ENCODE results near the gene HOXC6. TPM values are rescaled to one million over a fixed set of nuclear protein-coding genes. Genes with fewer than 3 reads are reported as not detected.
A peak's percentile ranks its signal among the peaks of the same experiment; 100 is the strongest.

The HOXC6 gene
- total RNA-seq, 1 donor from 2014 or later, result not detected

- H3K36me3 ChIP-seq, result no peaks in the 10 kb centered on the region
- no peak for DNase-seq (ENCODE audit: extremely low spot score in 2 of 2)
- intact Hi-C loops (cut with DNase I), result loop anchor here (5.0 kb wide), 1 partner anchor 111 kb away; no protein-coding TSS in a partner anchor
- peaks cover 39% of the 10 kb centered on the region for H3K4me1 ChIP-seq
- H3K27me3 ChIP-seq, result peaks cover 29% of the 10 kb centered on the region
- H3K4me3 ChIP-seq, result peak overlapping the region in 1 of 2 donors; percentile 27
- no peak overlapping the region for H3K27ac ChIP-seq
- TF ChIP-seq CTCF (IDR thresholded peaks at IDR 0.05) (no peak), POLR2AphosphoS5 (IDR thresholded peaks at IDR 0.05; ENCODE audit: insufficient read depth in 1 of 2, low read depth in 1 of 2) (no peak), POLR2A (IDR thresholded peaks at IDR 0.05) (no peak)
- no peaks in the 10 kb centered on the region for H3K9me3 ChIP-seq
These were observed 11.7 kb upstream of the HOXC6 start for GRCh38 chr12:54016478-54016964.

- Histone ChIP-seq H3K27ac (no peak overlapping the region), H3K4me3 (peak overlapping the region; percentile 27 to 38), H3K36me3 (no peaks in the 10 kb centered on the region), H3K9me3 (no peaks in the 10 kb centered on the region), H3K4me1 (peaks cover 39% of the 10 kb centered on the region), H3K27me3 (peaks cover 29% of the 10 kb centered on the region)
- TF ChIP-seq POLR2A (IDR thresholded peaks at IDR 0.05) (no peak), CTCF (IDR thresholded peaks at IDR 0.05) (no peak), POLR2AphosphoS5 (IDR thresholded peaks at IDR 0.05; ENCODE audit: insufficient read depth in 1 of 2, low read depth in 1 of 2) (no peak)
- no peak for DNase-seq (ENCODE audit: extremely low spot score in 2 of 2)
- intact Hi-C loops (cut with DNase I), result loop anchor here (5.0 kb wide), 1 partner anchor 110 kb away; no protein-coding TSS in a partner anchor
These were observed 11.0 kb upstream of the HOXC6 start for GRCh38 chr12:54017027-54017788.

GRCh38 chr12:54017878-54018467 lies 10.3 kb upstream of the HOXC6 start:
- TF ChIP-seq POLR2A (IDR thresholded peaks at IDR 0.05), result no peak
- TF ChIP-seq CTCF (IDR thresholded peaks at IDR 0.05), result no peak
- TF ChIP-seq POLR2AphosphoS5 (IDR thresholded peaks at IDR 0.05; ENCODE audit: insufficient read depth in 1 of 2, low read depth in 1 of 2), result no peak
- Histone ChIP-seq H3K9me3 (no peaks in the 10 kb centered on the region), H3K36me3 (no peaks in the 10 kb centered on the region), H3K4me1 (peaks cover 39% of the 10 kb centered on the region), H3K27ac (no peak overlapping the region), H3K27me3 (peaks cover 29% of the 10 kb centered on the region), H3K4me3 (peak overlapping the region; percentile 27 to 38)
- intact Hi-C loops (cut with DNase I), result loop anchor here (5.0 kb wide), 1 partner anchor 109 kb away; no protein-coding TSS in a partner anchor
- DNase-seq (ENCODE audit: extremely low spot score in 2 of 2), result no peak

GRCh38 chr12:54018468-54018984 lies 9.7 kb upstream of the HOXC6 start:
- H3K9me3 ChIP-seq, result no peaks in the 10 kb centered on the region
- peaks cover 35% of the 10 kb centered on the region for H3K27me3 ChIP-seq
- peak overlapping the region; percentile 27 to 38 for H3K4me3 ChIP-seq
- DNase-seq (ENCODE audit: extremely low spot score in 2 of 2), result no peak
- H3K4me1 ChIP-seq, result peaks cover 39% of the 10 kb centered on the region
- TF ChIP-seq POLR2A (IDR thresholded peaks at IDR 0.05), result no peak
- TF ChIP-seq POLR2AphosphoS5 (IDR thresholded peaks at IDR 0.05; ENCODE audit: insufficient read depth in 1 of 2, low read depth in 1 of 2), result no peak
- TF ChIP-seq CTCF (IDR thresholded peaks at IDR 0.05), result no peak
- intact Hi-C loops (cut with DNase I), result loop anchor here (5.0 kb wide), 1 partner anchor 109 kb away; no protein-coding TSS in a partner anchor
- H3K36me3 ChIP-seq, result no peaks in the 10 kb centered on the region
- H3K27ac ChIP-seq, result no peak overlapping the region
